GM13977 (cell line): ENCODE measurements around the gene KRTAP9-7.
"Not testable (repeated sequence)": the region's sequence is repeated elsewhere in the genome, so short reads cannot be mapped to it uniquely, and the experiment has no call there.

Experiments used
- DNase-seq: peaks from one replicate; pipeline ENCODE4 v3.0.0; 2012; ENCODE audit warnings: low spot score
- CTCF ChIP-seq: IDR thresholded peaks from 2 replicates; pipeline ENCODE4 v1.5.1; 2012; ENCODE audit warnings: mild to moderate bottlenecking, control low read depth; ENCODE audit not compliant: insufficient read depth; ENCODE audit errors: extremely low read depth, missing control alignments
- in situ Hi-C: fragments of 300-500 bp; cut with MboI; formaldehyde crosslinking; loops from one replicate; pipeline ENCODE4 v1.12.0; 2022; ENCODE audit warnings: low sequenced_read_pairs, low pct_unique_long_range_greater_than_20kb, mixed read lengths, inconsistent platforms; ENCODE audit not compliant: unreplicated experiment

KRTAP9-7 gene

DNA sequence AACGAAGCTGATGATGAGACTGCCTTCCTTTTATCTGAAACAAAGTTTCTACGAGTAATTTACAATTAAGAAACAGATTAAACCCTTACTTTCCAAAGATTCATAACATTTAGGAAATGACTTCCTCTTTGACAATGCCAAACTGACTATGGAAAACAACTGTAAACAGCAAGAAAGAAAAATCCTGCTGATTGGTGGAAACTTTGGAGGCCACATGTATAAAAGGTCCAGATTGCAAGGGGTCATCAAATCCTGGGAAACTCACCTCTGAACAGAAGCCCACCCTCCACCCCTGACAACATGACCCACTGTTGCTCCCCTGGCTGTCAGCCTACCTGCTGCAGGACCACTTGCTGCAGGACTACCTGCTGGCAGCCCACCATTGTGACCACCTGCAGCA is 10.4 kb upstream of the KRTAP9-7 start, which contains the start of gene KRTAP9-6:
Gene KRTAP9-6 (plus strand): TSS at position 301 of the 400 bp plus-strand sequence. CDS start 0 bp downstream, at position 301.
- in situ Hi-C loops: no loop called here
- no peak for DNase-seq
- no peak for TF ChIP-seq CTCF

DNA sequence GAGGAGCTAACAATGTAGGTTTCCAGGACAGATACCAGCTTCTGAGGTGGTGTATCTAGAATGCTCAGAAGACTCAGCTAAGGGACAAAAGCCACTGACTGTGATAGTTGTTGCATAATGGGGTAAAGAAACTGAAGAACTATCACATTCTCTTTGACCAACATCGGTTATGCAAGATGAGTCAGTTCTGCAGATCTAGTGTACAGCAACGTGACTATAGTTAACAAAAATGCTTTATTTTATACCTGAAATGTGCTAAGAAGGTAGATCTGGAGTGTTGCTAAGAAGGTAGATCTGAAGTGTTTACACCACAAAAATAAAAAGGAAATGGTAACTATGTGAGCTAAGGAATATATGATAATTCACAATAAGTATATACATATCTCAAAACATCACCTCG is 7.8 kb upstream of the KRTAP9-7 start:
- no peak for TF ChIP-seq CTCF
- in situ Hi-C loops: no loop called here
- no peak for DNase-seq

DNA sequence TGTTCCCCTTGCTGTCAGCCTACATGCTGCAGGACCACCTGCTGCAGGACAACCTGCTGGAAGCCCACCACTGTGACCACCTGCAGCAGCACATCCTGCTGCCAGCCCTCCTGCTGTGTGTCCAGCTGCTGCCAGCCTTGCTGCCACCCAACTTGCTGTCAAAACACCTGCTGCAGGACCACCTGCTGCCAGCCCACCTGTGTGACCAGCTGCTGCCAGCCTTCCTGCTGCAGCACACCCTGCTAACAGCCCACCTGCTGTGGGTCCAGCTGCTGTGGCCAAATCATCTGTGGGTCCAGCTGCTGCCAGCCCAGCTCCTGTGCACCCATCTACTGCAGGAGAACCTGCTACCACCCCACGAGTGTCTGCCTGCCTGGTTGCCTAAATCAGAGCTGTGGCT is 4.2 kb upstream of the KRTAP9-7 start:
- DNase-seq, in situ Hi-C loops: not testable (repeated sequence)

DNA sequence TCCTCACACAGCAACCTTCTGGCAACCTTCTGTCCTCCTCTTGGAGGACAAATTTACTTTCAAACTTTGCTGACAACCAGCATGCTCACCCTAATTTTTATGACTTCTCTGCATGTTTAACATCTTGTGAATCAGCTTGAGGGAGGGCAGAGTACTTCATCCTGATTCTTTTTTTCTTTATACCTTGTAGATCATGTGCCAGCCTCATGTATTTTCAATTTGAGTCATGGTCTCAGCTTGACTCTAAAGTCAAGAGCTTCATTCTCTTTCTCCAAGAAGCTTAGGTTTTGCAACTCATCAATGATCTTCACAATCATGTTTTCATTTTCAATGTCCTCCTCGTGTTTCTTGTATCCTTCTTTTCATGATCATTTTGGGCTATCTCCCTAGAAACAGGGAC is 3.6 kb upstream of the KRTAP9-7 start:
- no peak for TF ChIP-seq CTCF
- in situ Hi-C loops: no loop called here
- no peak for DNase-seq

DNA sequence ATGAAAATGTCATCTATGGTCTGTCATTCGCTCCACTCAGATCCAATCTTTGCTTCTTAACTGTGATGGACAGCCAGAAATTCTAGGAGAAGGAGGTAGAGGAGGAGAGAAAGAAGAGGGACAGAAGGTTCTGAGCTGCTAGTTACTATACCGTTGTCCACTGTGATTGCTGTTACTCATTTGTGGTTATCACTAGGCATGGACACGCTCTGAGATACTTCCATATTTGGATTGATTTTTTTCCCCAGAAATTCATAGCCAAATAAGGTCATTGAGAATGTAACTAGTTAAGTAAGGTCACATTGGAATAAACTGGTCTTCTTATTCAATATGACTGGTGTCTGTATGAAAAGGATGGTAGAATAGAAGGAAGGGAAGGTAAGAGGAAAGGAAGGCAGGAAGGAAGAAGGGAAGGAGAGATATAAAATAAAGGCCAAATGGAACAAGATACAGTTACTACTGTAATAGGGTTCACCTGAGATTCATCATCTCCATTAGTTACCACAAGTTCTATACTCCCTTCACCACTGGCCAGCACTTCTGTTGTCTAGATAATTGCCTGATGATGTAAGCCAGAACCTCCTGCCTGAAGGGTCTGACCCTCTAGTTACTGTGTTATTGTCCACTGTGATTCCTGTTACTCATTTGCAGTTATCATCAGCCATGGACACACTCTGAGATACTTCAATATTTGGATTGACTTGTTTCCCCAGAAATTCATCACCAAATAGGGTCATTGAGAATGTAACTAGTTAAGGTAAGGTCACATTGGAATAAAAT is 2.9 kb downstream of the KRTAP9-7 start:
- no peak for DNase-seq
- in situ Hi-C loops: no loop called here
- no peak for TF ChIP-seq CTCF

GRCh38 chr17:41284043-41284442 is 8.5 kb downstream of the KRTAP9-7 start:
- TF ChIP-seq CTCF: no peak
- DNase-seq: peak; percentile 0
- in situ Hi-C loops: no loop called here

DNA sequence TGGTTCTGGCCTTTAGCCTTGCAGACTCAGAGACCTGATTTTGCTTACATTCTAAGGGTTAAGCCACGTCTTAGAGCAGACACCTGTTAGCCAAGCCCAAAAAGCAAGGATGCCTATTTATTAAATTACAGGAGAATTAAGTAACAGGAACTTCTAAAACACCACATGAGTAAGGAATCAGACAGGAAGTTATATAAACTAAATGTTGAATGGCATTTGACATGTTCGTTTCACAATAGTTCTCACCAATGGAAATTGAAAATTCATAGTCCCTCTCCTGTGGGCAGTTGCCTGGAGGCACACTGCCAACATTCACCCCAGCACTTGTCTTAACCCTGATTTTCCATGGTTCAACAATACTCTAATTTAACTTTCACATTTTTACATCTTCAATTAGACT is 9.0 kb downstream of the KRTAP9-7 start:
- TF ChIP-seq CTCF: no peak
- DNase-seq: peak; percentile 0
- in situ Hi-C loops: no loop called here
